Type B pancreatic cell (in vitro differentiated cells): Measurements from ENCODE around the gene PIK3IP1. TPM values are rescaled to one million over a fixed set of nuclear protein-coding genes. Genes with fewer than 3 reads are reported as not detected.
"Not testable (repeated sequence)": the region's sequence is repeated elsewhere in the genome, so short reads cannot be mapped to it uniquely, and the experiment has no call there.

Experiments
- DNase-seq: peaks from one replicate; pipeline ENCODE4 v3.0.0; 2021; ENCODE audit warnings: mixed read lengths; ENCODE audit not compliant: unreplicated experiment; ENCODE audit errors: extremely low spot score
- H3K27ac Mint-ChIP-seq: 2 replicates; pipeline ENCODE4 v1.8.0; 2021; ENCODE audit warnings: mild to moderate bottlenecking, mixed read lengths
- H3K27me3 Mint-ChIP-seq: 2 replicates; pipeline ENCODE4 v1.8.0; 2021; ENCODE audit warnings: mixed read lengths
- H3K36me3 Mint-ChIP-seq: 2 replicates; pipeline ENCODE4 v1.8.0; 2021; ENCODE audit warnings: mixed read lengths
- H3K4me1 Mint-ChIP-seq: one replicate; pipeline ENCODE4 v1.8.0; 2021; ENCODE audit warnings: mixed read lengths; ENCODE audit not compliant: unreplicated experiment
- H3K4me3 Mint-ChIP-seq: 2 replicates; pipeline ENCODE4 v1.8.0; 2021; ENCODE audit warnings: mild to moderate bottlenecking, mixed read lengths
- H3K9me3 Mint-ChIP-seq: 2 replicates; pipeline ENCODE4 v1.8.0; 2021; ENCODE audit warnings: mixed read lengths
- CTCF ChIP-seq: fragments of 200-600 bp; sonication (generic); conservative IDR thresholded peaks from 2 replicates; pipeline ENCODE4 v1.5.0; 2021; ENCODE audit warnings: antibody characterized with exemption, mild to moderate bottlenecking
- total RNA-seq: library from RNA; stranded (reverse); gene quantifications from 2 replicates; pipeline ENCODE4 v1.2.1, GENCODE V29; 2021; ENCODE audit warnings: low replicate concordance

PIK3IP1 gene
- total RNA-seq, 1 donor from 2014 or later: 21.0 TPM

DNA sequence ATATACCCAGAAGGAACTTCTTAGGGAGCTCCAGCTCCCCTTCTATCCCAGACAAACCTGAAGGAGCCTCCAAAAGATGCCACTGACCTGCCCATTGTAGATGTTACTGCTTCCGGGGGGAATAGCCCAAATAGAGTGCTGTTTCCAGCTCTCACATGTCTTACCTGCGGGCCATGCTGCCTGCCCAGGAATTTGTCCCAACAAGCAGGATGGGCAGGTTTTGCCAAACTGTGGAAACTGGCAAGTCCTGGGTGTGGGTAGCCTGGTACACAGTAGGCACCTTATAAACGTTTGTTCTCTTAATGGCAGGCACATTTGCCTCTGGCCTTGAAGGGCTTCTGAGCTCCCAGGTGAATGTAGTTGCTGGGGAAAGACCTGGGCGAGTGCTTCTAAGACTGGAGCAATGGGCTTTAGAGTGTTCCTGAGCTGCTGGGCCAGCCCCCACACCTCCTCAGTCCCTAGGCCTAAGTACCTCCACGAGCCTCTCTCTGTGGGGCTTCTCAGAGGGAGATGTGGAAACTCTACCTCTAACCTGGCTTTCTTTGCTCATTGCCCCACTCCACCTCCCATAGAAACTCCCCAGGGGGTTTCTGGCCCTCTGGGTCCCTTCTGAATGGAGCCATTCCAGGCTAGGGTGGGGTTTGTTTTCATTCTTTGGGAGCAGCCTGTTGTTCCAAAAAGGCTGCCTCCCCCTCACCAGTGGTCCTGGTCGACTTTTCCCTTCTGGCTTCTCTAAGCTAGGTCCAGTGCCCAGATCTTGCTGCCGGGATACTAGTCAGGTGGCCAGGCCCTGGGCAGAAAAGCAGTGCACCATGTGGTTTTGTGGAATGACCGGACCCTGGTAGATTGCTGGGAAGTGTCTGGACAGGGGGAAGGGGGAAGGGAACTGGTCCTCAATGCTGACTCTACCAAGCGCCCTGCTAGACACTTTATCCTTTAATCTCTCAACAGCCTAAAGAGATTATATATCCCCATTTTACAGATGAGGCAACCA, 43.0 kb downstream of the PIK3IP1 start:
- H3K4me1 Mint-ChIP-seq: peaks cover 31% of the 10 kb centered on the region
- no peak for TF ChIP-seq CTCF
- H3K9me3 Mint-ChIP-seq: no peaks in the 10 kb centered on the region
- H3K36me3 Mint-ChIP-seq: no peaks in the 10 kb centered on the region
- H3K27me3 Mint-ChIP-seq: no peaks in the 10 kb centered on the region
- H3K4me3 Mint-ChIP-seq: peak overlapping the region; percentile 91
- no peak for DNase-seq
- H3K27ac Mint-ChIP-seq: peak overlapping the region; percentile 93

DNA sequence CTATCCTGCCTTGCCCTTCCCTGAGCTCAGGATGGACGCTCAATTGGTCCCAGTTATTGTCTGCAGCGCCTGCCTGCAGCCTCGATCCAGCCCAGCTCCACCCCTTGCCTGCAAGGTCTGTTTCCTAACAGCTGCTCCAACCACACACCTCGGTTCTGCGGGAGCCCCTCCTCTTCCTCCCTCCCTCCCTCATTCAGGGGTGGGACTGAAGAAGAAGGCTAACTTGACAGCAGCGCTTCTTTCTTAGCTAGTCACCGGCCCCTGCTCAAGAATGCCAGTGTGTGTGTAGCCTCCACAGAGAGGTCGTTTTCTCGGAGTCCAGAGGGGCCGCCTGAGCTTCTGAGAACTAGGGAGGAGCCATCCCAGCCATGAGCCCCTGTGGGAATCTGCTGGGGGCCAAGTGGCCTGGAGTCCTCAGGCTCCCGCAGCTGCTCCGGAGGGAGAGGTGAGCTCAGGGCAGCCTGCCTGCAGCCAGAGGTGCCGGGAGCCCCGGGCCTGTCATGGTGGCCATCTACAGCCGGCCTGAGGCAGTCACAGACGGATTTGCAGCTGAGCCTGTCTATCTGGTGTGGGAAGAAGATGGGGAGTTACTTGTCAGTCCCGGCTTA, 44.0 kb downstream of the PIK3IP1 start:
- no peaks in the 10 kb centered on the region for H3K36me3 Mint-ChIP-seq
- no peak for DNase-seq
- no peaks in the 10 kb centered on the region for H3K9me3 Mint-ChIP-seq
- no peak for TF ChIP-seq CTCF
- H3K4me1 Mint-ChIP-seq: peaks cover 38% of the 10 kb centered on the region
- no peaks in the 10 kb centered on the region for H3K27me3 Mint-ChIP-seq
- peak overlapping the region; percentile 93 for H3K27ac Mint-ChIP-seq
- peak overlapping the region; percentile 91 for H3K4me3 Mint-ChIP-seq

DNA sequence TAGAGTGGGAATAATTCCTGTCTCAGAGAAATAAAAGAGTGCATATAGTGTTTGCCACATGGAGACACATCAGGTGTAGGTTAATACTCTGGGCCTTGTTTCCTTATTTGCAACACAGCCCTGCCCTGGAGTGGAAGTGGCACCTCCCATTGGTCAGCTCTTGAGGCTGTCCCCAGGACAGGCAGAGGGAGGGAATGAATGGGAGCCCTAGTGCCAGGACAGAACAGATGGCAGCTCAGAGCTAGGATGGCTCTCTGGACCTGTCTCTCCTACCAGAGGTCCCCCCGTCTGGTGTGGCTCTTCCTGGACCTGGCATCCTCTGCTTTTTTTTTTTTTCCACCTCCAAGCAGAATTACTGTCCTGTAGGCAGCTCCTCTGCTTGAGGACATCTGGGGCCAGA, 44.6 kb downstream of the PIK3IP1 start:
- no peak for DNase-seq
- no peaks in the 10 kb centered on the region for H3K9me3 Mint-ChIP-seq
- TF ChIP-seq CTCF: no peak
- peaks cover 41% of the 10 kb centered on the region for H3K4me1 Mint-ChIP-seq
- peak overlapping the region; percentile 91 for H3K4me3 Mint-ChIP-seq
- peak overlapping the region; percentile 93 for H3K27ac Mint-ChIP-seq
- no peaks in the 10 kb centered on the region for H3K36me3 Mint-ChIP-seq
- H3K27me3 Mint-ChIP-seq: no peaks in the 10 kb centered on the region

DNA sequence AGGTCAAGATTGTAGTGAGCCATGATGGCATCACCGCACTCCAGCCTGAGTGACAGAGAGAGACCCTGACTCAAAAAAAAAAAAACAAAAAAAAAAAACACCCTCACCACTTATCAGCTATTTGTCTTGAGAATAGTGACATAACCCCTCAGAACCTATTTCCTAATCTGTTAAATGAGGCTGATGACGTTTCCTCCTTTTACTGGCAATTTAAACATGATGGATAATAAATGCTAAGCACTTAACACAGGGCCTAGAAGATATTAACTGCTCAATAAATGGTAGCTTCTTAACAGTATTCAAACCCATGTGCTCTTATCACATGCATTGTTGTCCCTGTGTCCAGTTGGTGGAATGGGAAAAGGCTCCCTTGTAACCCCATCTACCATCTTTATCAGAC, 45.6 kb downstream of the PIK3IP1 start:
- Mint-ChIP-seq H3K9me3 (no peaks in the 10 kb centered on the region), H3K27me3 (no peaks in the 10 kb centered on the region), H3K4me1 (peaks cover 45% of the 10 kb centered on the region), H3K36me3 (no peaks in the 10 kb centered on the region), H3K4me3 (no peak overlapping the region), H3K27ac (no peak overlapping the region)
- TF ChIP-seq CTCF: no peak
- DNase-seq: no peak

DNA sequence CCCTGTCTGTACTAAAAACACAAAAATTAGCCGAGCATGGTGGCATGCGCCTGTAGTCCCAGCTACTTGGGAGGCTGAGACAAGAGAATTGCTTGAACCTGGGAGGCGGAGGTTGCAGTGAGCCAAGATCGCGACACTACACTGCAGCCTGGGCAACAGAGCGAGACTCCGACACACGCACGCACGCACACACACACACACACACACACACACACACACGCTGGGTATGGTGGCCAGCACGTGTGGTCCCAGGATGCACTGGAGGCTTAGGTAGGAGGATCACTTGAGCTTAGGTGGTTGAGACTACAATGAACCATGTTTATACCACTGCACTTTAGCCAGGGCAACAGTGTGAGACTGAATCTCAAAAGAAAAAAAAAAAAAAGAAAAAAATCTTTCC, 46.3 kb downstream of the PIK3IP1 start:
- not testable (repeated sequence) for H3K27me3 Mint-ChIP-seq, H3K9me3 Mint-ChIP-seq, H3K4me3 Mint-ChIP-seq, DNase-seq, H3K36me3 Mint-ChIP-seq, H3K27ac Mint-ChIP-seq
- H3K4me1 Mint-ChIP-seq: peaks cover 45% of the 10 kb centered on the region

DNA sequence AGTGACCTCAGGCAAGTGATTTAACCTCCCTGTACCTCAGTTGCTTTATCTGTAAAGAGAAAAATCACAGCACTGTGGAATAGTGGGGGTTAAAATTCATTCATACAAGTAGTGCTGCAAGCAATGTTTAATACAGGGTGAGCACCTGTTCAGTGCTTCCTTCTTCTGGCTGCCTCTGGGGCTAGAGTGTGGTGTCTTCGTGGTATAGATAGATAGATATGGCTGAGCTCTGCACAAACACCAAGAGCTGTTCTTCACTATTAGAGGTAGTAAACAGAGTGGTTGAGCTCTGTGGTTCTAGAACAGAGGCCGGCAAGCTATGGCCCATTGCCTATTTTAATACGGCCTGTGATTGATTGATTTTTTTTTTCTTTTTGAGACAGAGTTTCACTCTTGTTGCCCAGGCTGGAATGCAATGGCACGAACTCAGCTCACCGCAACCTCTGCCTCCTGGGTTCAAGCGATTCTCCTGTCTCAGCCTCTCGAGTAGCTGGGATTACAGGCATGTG, 47.3 kb downstream of the PIK3IP1 start:
- peak overlapping the region; percentile 80 for H3K27ac Mint-ChIP-seq

More for the DNA sequence above, 47.3 kb downstream of the PIK3IP1 start:
- Mint-ChIP-seq H3K27me3 (no peaks in the 10 kb centered on the region), H3K36me3 (no peaks in the 10 kb centered on the region), H3K4me3 (no peak overlapping the region), H3K9me3 (no peaks in the 10 kb centered on the region), H3K4me1 (peaks cover 37% of the 10 kb centered on the region)
- no peak for TF ChIP-seq CTCF
- no peak for DNase-seq
